Measurements from ENCODE around the gene ABCA2. TPM values are rescaled to one million over a fixed set of nuclear protein-coding genes. Genes with fewer than 3 reads are reported as not detected.

The ABCA2 gene
- total RNA-seq, 1 experiment from 2014 or later = 22.6 TPM

GRCh38 chr9:137032858-137033257 is 4.8 kb upstream of the ABCA2 start:
- Histone ChIP-seq H3K27me3 (replicated peaks; ENCODE audit: control insufficient read depth, insufficient read depth, low read length) (no peaks in the 10 kb centered on the region), H3K4me1 (peaks cover 20% of the 10 kb centered on the region), H3K4me3 (ENCODE audit: low read depth, low read length) (no peak overlapping the region), H3K36me3 (ENCODE audit: control insufficient read depth, insufficient read depth, low read length) (no peaks in the 10 kb centered on the region), H3K9me3 (no peaks in the 10 kb centered on the region)
- H3K27ac Mint-ChIP-seq (ENCODE audit: unreplicated experiment) = no peak overlapping the region
- POLR2A ChIA-PET = no interaction called here
- no peak overlapping the region for H3K4me3 Mint-ChIP-seq (ENCODE audit: unreplicated experiment)
- H3K9me3 Mint-ChIP-seq (ENCODE audit: unreplicated experiment) = no peaks in the 10 kb centered on the region
- intact Hi-C loops (cut with micrococcal nuclease; ENCODE audit: unreplicated experiment) = no loop called here
- peaks cover 17% of the 10 kb centered on the region for H3K36me3 Mint-ChIP-seq (ENCODE audit: insufficient read depth, unreplicated experiment)
- no peaks in the 10 kb centered on the region for H3K27me3 Mint-ChIP-seq (ENCODE audit: insufficient read depth, unreplicated experiment)
- CTCF ChIA-PET = interaction anchor here (0.7 kb wide), 1 partner anchor 96 kb away, joined by 3 read pairs; no protein-coding TSS in a partner anchor
- no peaks in the 10 kb centered on the region for H3K4me1 Mint-ChIP-seq (ENCODE audit: low read depth, unreplicated experiment)
- TF ChIP-seq, protein P1, sequence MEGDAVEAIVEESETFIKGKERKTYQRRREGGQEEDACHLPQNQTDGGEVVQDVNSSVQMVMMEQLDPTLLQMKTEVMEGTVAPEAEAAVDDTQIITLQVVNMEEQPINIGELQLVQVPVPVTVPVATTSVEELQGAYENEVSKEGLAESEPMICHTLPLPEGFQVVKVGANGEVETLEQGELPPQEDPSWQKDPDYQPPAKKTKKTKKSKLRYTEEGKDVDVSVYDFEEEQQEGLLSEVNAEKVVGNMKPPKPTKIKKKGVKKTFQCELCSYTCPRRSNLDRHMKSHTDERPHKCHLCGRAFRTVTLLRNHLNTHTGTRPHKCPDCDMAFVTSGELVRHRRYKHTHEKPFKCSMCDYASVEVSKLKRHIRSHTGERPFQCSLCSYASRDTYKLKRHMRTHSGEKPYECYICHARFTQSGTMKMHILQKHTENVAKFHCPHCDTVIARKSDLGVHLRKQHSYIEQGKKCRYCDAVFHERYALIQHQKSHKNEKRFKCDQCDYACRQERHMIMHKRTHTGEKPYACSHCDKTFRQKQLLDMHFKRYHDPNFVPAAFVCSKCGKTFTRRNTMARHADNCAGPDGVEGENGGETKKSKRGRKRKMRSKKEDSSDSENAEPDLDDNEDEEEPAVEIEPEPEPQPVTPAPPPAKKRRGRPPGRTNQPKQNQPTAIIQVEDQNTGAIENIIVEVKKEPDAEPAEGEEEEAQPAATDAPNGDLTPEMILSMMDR (IDR thresholded peaks at IDR 0.05; ENCODE audit: insufficient read depth in 1 of 2, low read depth in 1 of 2, low read length in 1 of 2, severe bottlenecking in 1 of 2, unreplicated experiment in 1 of 2) = no peak
- no peak for DNase-seq
- BruUV-seq (replicated peaks) = no TSS peak

DNA sequence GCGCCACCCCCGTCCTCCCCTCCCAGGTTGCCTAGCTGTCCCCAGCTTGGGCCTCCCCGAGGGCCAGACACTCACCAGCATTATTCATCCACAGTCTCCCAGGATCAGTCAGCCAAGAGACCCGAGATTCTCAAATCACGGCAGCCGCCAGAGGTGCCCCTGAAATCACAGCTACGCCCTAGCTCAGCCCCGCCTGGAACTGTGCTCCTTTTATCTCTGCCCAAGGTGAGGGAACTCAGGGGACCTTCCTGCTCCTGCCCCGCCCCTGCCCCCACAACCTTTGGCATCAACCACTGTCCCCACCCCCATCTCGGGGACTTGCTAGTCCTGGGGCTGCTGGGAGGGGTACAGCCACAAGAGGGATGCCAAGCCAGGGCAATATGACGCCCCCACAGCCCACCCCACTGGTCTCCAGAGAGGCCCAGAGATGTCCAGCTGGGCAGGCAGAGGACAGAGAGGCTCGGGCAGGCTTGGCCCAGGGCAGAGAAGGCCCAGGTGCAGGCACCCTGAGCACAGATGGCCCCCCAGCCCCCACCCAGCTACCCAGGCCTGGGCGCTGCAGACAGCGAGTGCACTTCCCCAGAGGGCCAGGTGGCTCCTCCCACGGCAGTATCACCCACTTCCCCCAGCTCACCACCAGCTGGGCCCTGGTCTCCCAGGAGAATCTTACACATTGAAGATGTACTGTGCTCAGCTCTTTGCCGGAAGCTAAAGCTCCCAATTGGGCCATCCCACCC is 4.0 kb upstream of the ABCA2 start, which contains the start of gene FUT7:
Gene FUT7 (minus strand): TSS at position 185 of the 737 bp plus-strand sequence. CDS start 97 bp downstream, at position 88.
- no TSS peak for BruUV-seq (replicated peaks)
- ChIA-PET POLR2A (interaction anchor here (0.9 kb wide), 1 partner anchor 255 kb away, joined by 6 read pairs; no protein-coding TSS in a partner anchor), CTCF (interaction anchor here (0.6 to 0.7 kb wide), 2 partner anchors 10 to 22 kb away, joined by 4 to 7 read pairs; no protein-coding TSS in a partner anchor)
- Histone ChIP-seq H3K4me1 (peaks cover 20% of the 10 kb centered on the region), H3K36me3 (ENCODE audit: control insufficient read depth, insufficient read depth, low read length) (no peaks in the 10 kb centered on the region), H3K9me3 (no peaks in the 10 kb centered on the region), H3K4me3 (ENCODE audit: low read depth, low read length) (no peak within 1 kb of the TSS), H3K27me3 (replicated peaks; ENCODE audit: control insufficient read depth, insufficient read depth, low read length) (no peaks in the 10 kb centered on the region)
- no peak within 1 kb of the TSS for H3K4me3 Mint-ChIP-seq (ENCODE audit: unreplicated experiment)
- no peaks in the 10 kb centered on the region for H3K9me3 Mint-ChIP-seq (ENCODE audit: unreplicated experiment)
- no peak within 1 kb of the TSS for H3K27ac Mint-ChIP-seq (ENCODE audit: unreplicated experiment)
- peaks cover 17% of the 10 kb centered on the region for H3K36me3 Mint-ChIP-seq (ENCODE audit: insufficient read depth, unreplicated experiment)
- no peaks in the 10 kb centered on the region for H3K4me1 Mint-ChIP-seq (ENCODE audit: low read depth, unreplicated experiment)
- TF ChIP-seq, protein P1 (IDR thresholded peaks at IDR 0.05; ENCODE audit: insufficient read depth in 1 of 2, low read depth in 1 of 2, low read length in 1 of 2, severe bottlenecking in 1 of 2, unreplicated experiment in 1 of 2) = no peak
- intact Hi-C loops (cut with micrococcal nuclease; ENCODE audit: unreplicated experiment) = no loop called here
- no peak for DNase-seq
- H3K27me3 Mint-ChIP-seq (ENCODE audit: insufficient read depth, unreplicated experiment) = no peaks in the 10 kb centered on the region

- no peak overlapping the region for H3K4me3 ChIP-seq (ENCODE audit: low read depth, low read length)
- CTCF ChIA-PET = interaction anchor here (0.6 to 3.6 kb wide), 7 partner anchors 12 to 295 kb away, joined by 3 to 42 read pairs (median 5); partner anchors contain the start of genes MAN1B1 and SAPCD2
- DNase-seq = no peak
These were observed 2.8 kb upstream of the ABCA2 start for GRCh38 chr9:137030538-137031527.

More at GRCh38 chr9:137030538-137031527, 2.8 kb upstream of the ABCA2 start:
- Histone ChIP-seq H3K36me3 (ENCODE audit: control insufficient read depth, insufficient read depth, low read length) (no peaks in the 10 kb centered on the region), H3K27me3 (replicated peaks; ENCODE audit: control insufficient read depth, insufficient read depth, low read length) (no peaks in the 10 kb centered on the region), H3K9me3 (no peaks in the 10 kb centered on the region), H3K4me1 (peaks cover 20% of the 10 kb centered on the region)
- TF ChIP-seq, protein P1 (IDR thresholded peaks at IDR 0.05; ENCODE audit: insufficient read depth in 1 of 2, low read depth in 1 of 2, low read length in 1 of 2, severe bottlenecking in 1 of 2, unreplicated experiment in 1 of 2) = no peak
- H3K4me3 Mint-ChIP-seq (ENCODE audit: unreplicated experiment) = no peak overlapping the region
- no peak overlapping the region for H3K27ac Mint-ChIP-seq (ENCODE audit: unreplicated experiment)
- H3K36me3 Mint-ChIP-seq (ENCODE audit: insufficient read depth, unreplicated experiment) = peaks cover 17% of the 10 kb centered on the region
- POLR2A ChIA-PET = no interaction called here
- intact Hi-C loops (cut with micrococcal nuclease; ENCODE audit: unreplicated experiment) = no loop called here
- H3K9me3 Mint-ChIP-seq (ENCODE audit: unreplicated experiment) = no peaks in the 10 kb centered on the region
- BruUV-seq (replicated peaks) = no TSS peak
- no peaks in the 10 kb centered on the region for H3K4me1 Mint-ChIP-seq (ENCODE audit: low read depth, unreplicated experiment)
- H3K27me3 Mint-ChIP-seq (ENCODE audit: insufficient read depth, unreplicated experiment) = no peaks in the 10 kb centered on the region

Data from Caco-2 (cell line).